Neural cell (in vitro differentiated cells): Measurements from ENCODE around the gene COG7. TPM values are rescaled to one million over a fixed set of nuclear protein-coding genes. Genes with fewer than 3 reads are reported as not detected.

Experiments used
- H2AFZ ChIP-seq: fragments of 200-600, 300-800 bp; sonication (generic), shearing (Covaris generic); 2 replicates; pipeline ENCODE4 v1.6.0; 2014; ENCODE audit warnings: low read depth, mild to moderate bottlenecking, antibody characterized with exemption, low read length, moderate library complexity
- H3F3A ChIP-seq: fragments of 200-600 bp; shearing (Covaris generic); 2 replicates; pipeline ENCODE4 v1.6.1; 2016; ENCODE audit warnings: mild to moderate bottlenecking, moderate library complexity, mixed read lengths, antibody characterized with exemption, low read length; ENCODE audit not compliant: insufficient read depth, poor library complexity, severe bottlenecking
- H3K27ac ChIP-seq: fragments of 200-600, 300-800 bp; sonication (generic), shearing (Covaris generic); 2 replicates; pipeline ENCODE4 v1.5.1; 2014; ENCODE audit warnings: mild to moderate bottlenecking, low read length, moderate library complexity
- H3K27me3 ChIP-seq: fragments of 300-800, 200-600 bp; sonication (generic), shearing (Covaris generic); 2 replicates; pipeline ENCODE4 v1.6.0; 2014; ENCODE audit warnings: mild to moderate bottlenecking, low read depth, low read length, moderate library complexity; ENCODE audit not compliant: insufficient read depth
- H3K36me3 ChIP-seq: fragments of 300-800, 200-600 bp; sonication (generic), shearing (Covaris generic); 2 replicates; pipeline ENCODE4 v1.5.1; 2014; ENCODE audit warnings: mild to moderate bottlenecking, antibody characterized with exemption, low read length, moderate library complexity; ENCODE audit not compliant: insufficient read depth
- H3K4me2 ChIP-seq: fragments of 300-800, 200-600 bp; sonication (generic), shearing (Covaris generic); 2 replicates; pipeline ENCODE4 v1.6.0; 2014; ENCODE audit warnings: mild to moderate bottlenecking, low read length
- H3K4me3 ChIP-seq: fragments of 300-800, 200-600 bp; sonication (generic), shearing (Covaris generic); 2 replicates; pipeline ENCODE4 v1.5.1; 2014; ENCODE audit warnings: mild to moderate bottlenecking, low read length, moderate library complexity
- H3K79me2 ChIP-seq: fragments of 200-600 bp; shearing (Covaris generic); replicated peaks from 2 replicates; pipeline ENCODE4 v1.6.0; 2014; ENCODE audit warnings: mild to moderate bottlenecking, low read length, moderate library complexity; ENCODE audit not compliant: insufficient read depth
- H3K9ac ChIP-seq: fragments of 300-800, 200-600 bp; sonication (generic), shearing (Covaris generic); 2 replicates; pipeline ENCODE4 v1.6.1; 2016; ENCODE audit warnings: mild to moderate bottlenecking, low read length, mixed read lengths
- H3K9me2 ChIP-seq: fragments of 200-600 bp; shearing (Covaris generic); 2 replicates; pipeline ENCODE4 v1.6.1; 2016; ENCODE audit warnings: mild to moderate bottlenecking, low read length, mixed read lengths; ENCODE audit not compliant: insufficient read depth
- H3K9me3 ChIP-seq: fragments of 200-600, 300-800 bp; sonication (generic), shearing (Covaris generic); 2 replicates; pipeline ENCODE4 v1.6.1; 2016; ENCODE audit warnings: mild to moderate bottlenecking, mixed run types, low read length, moderate library complexity, mixed read lengths
- H4K20me1 ChIP-seq: fragments of 200-600 bp; shearing (Covaris generic); 2 replicates; pipeline ENCODE4 v1.6.1; 2016; ENCODE audit warnings: mild to moderate bottlenecking, mixed run types; ENCODE audit not compliant: insufficient read depth
- EP300 ChIP-seq: fragments of 450-650 bp; conservative IDR thresholded peaks from 2 replicates; pipeline ENCODE4 v1.6.1; 2014; ENCODE audit warnings: antibody characterized with exemption, mild to moderate bottlenecking, moderate library complexity; ENCODE audit not compliant: poor library complexity, severe bottlenecking
- EZH2 ChIP-seq: fragments of 200-600, 300-800 bp; shearing (Covaris generic), sonication (generic); IDR thresholded peaks from 2 replicates; pipeline ENCODE4 v1.6.1; 2014; ENCODE audit warnings: antibody characterized with exemption, low read length, borderline replicate concordance, mild to moderate bottlenecking; ENCODE audit not compliant: insufficient read depth, poor library complexity, severe bottlenecking
- MXI1 ChIP-seq: fragments of 450-650 bp; conservative IDR thresholded peaks from 2 replicates; pipeline ENCODE4 v1.6.1; 2014; ENCODE audit warnings: antibody characterized with exemption, mild to moderate bottlenecking; ENCODE audit not compliant: poor library complexity, severe bottlenecking
- POLR2AphosphoS5 ChIP-seq: IDR thresholded peaks from 2 replicates; pipeline ENCODE4 v1.6.1; 2012
- RAD21 ChIP-seq: fragments of 450-650 bp; conservative IDR thresholded peaks from 2 replicates; pipeline ENCODE4 v1.6.1; 2014; ENCODE audit warnings: antibody characterized with exemption, mild to moderate bottlenecking, moderate library complexity
- SMC3 ChIP-seq: fragments of 450-650 bp; conservative IDR thresholded peaks from 2 replicates; pipeline ENCODE4 v1.6.1; 2014; ENCODE audit warnings: antibody characterized with exemption, mild to moderate bottlenecking, moderate library complexity; ENCODE audit not compliant: poor library complexity
- TAF1 ChIP-seq: IDR thresholded peaks from 2 replicates; pipeline ENCODE4 v1.6.1; 2012; ENCODE audit warnings: low read depth
- polyA plus RNA-seq: library from polyadenylated mRNA; depleted of rRNA; stranded (reverse); fragments of >200 nt; gene quantifications from 2 replicates; pipeline ENCODE4 v1.2.3, GENCODE V29; 2014
- TF ChIP-seq, protein P1 (sequence below): fragments of 450-650 bp; IDR thresholded peaks from 2 replicates; pipeline ENCODE4 v1.5.1; 2014; ENCODE audit warnings: antibody characterized with exemption, mild to moderate bottlenecking, moderate library complexity; ENCODE audit not compliant: poor library complexity, severe bottlenecking
- TF ChIP-seq, protein P2 (sequence below): IDR thresholded peaks from 2 replicates; pipeline ENCODE4 v1.6.1; 2012; ENCODE audit warnings: borderline replicate concordance

The COG7 gene
- polyA plus RNA-seq, 1 donor from 2014 or later, result 16.2 TPM

- no peak overlapping the region for H3K27ac ChIP-seq
- no peaks in the 10 kb centered on the region for H3K9me3 ChIP-seq
- H3K79me2 ChIP-seq, result no peaks in the 10 kb centered on the region
- TF ChIP-seq RAD21, result no peak
- H3K4me3 ChIP-seq, result no peak overlapping the region
- H3K36me3 ChIP-seq, result no peaks in the 10 kb centered on the region
- H3K9me2 ChIP-seq, result no peaks in the 10 kb centered on the region
- no peak overlapping the region for H3K9ac ChIP-seq
- no peak overlapping the region for H2AFZ ChIP-seq
- no peaks in the 10 kb centered on the region for H3F3A ChIP-seq
- no peaks in the 10 kb centered on the region for H3K27me3 ChIP-seq
- no peaks in the 10 kb centered on the region for H4K20me1 ChIP-seq
- H3K4me2 ChIP-seq, result no peak overlapping the region
Measured at GRCh38 chr16:23387666-23388065, 65.3 kb downstream of the COG7 start.

GRCh38 chr16:23385441-23385840 lies 67.5 kb downstream of the COG7 start:
- Histone ChIP-seq H3K9me2 (no peaks in the 10 kb centered on the region), H3K4me3 (no peak overlapping the region), H3K27me3 (no peaks in the 10 kb centered on the region), H3K79me2 (no peaks in the 10 kb centered on the region), H3K9ac (no peak overlapping the region), H2AFZ (no peak overlapping the region), H3F3A (no peaks in the 10 kb centered on the region), H3K27ac (no peak overlapping the region), H3K4me2 (no peak overlapping the region), H3K36me3 (no peaks in the 10 kb centered on the region), H3K9me3 (no peaks in the 10 kb centered on the region), H4K20me1 (no peaks in the 10 kb centered on the region)
- TF ChIP-seq EZH2 (no peak), EP300 (no peak)

GRCh38 chr16:23384878-23385277 lies 68.1 kb downstream of the COG7 start:
- H3K27ac ChIP-seq, result no peak overlapping the region
- no peaks in the 10 kb centered on the region for H4K20me1 ChIP-seq
- H3K9ac ChIP-seq, result no peak overlapping the region
- H3K9me3 ChIP-seq, result no peaks in the 10 kb centered on the region
- no peak overlapping the region for H3K4me3 ChIP-seq
- H2AFZ ChIP-seq, result no peak overlapping the region
- H3K4me2 ChIP-seq, result no peak overlapping the region
- no peaks in the 10 kb centered on the region for H3K36me3 ChIP-seq
- H3K79me2 ChIP-seq, result no peaks in the 10 kb centered on the region
- no peaks in the 10 kb centered on the region for H3F3A ChIP-seq
- no peaks in the 10 kb centered on the region for H3K9me2 ChIP-seq
- TF ChIP-seq, protein P1, sequence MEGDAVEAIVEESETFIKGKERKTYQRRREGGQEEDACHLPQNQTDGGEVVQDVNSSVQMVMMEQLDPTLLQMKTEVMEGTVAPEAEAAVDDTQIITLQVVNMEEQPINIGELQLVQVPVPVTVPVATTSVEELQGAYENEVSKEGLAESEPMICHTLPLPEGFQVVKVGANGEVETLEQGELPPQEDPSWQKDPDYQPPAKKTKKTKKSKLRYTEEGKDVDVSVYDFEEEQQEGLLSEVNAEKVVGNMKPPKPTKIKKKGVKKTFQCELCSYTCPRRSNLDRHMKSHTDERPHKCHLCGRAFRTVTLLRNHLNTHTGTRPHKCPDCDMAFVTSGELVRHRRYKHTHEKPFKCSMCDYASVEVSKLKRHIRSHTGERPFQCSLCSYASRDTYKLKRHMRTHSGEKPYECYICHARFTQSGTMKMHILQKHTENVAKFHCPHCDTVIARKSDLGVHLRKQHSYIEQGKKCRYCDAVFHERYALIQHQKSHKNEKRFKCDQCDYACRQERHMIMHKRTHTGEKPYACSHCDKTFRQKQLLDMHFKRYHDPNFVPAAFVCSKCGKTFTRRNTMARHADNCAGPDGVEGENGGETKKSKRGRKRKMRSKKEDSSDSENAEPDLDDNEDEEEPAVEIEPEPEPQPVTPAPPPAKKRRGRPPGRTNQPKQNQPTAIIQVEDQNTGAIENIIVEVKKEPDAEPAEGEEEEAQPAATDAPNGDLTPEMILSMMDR, result no peak
- TF ChIP-seq TAF1 (no peak), EZH2 (no peak), POLR2AphosphoS5 (no peak), MXI1 (no peak), SMC3 (no peak)
- TF ChIP-seq, protein P2, sequence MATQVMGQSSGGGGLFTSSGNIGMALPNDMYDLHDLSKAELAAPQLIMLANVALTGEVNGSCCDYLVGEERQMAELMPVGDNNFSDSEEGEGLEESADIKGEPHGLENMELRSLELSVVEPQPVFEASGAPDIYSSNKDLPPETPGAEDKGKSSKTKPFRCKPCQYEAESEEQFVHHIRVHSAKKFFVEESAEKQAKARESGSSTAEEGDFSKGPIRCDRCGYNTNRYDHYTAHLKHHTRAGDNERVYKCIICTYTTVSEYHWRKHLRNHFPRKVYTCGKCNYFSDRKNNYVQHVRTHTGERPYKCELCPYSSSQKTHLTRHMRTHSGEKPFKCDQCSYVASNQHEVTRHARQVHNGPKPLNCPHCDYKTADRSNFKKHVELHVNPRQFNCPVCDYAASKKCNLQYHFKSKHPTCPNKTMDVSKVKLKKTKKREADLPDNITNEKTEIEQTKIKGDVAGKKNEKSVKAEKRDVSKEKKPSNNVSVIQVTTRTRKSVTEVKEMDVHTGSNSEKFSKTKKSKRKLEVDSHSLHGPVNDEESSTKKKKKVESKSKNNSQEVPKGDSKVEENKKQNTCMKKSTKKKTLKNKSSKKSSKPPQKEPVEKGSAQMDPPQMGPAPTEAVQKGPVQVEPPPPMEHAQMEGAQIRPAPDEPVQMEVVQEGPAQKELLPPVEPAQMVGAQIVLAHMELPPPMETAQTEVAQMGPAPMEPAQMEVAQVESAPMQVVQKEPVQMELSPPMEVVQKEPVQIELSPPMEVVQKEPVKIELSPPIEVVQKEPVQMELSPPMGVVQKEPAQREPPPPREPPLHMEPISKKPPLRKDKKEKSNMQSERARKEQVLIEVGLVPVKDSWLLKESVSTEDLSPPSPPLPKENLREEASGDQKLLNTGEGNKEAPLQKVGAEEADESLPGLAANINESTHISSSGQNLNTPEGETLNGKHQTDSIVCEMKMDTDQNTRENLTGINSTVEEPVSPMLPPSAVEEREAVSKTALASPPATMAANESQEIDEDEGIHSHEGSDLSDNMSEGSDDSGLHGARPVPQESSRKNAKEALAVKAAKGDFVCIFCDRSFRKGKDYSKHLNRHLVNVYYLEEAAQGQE, result no peak
- H3K27me3 ChIP-seq, result no peaks in the 10 kb centered on the region
